GM12878 (cell line): ENCODE results near the gene CYSRT1. TPM values are rescaled to one million over a fixed set of nuclear protein-coding genes. Genes with fewer than 3 reads are reported as not detected.
A peak's percentile ranks its signal among the peaks of the same experiment; 100 is the strongest.

Experiments
- BCL3 ChIP-seq: IDR thresholded peaks from 2 replicates; pipeline ENCODE4 v1.6.1; 2011; ENCODE audit warnings: borderline replicate concordance, low read depth, mild to moderate bottlenecking, moderate library complexity, low read length; ENCODE audit not compliant: insufficient read depth, poor library complexity, severe bottlenecking
- CTCF ChIP-seq, 3 experiments: IDR thresholded peaks in 2 of 3; conservative IDR thresholded peaks in 1 of 3; 2 replicates each; pipeline ENCODE4 v1.5.1; 2011; ENCODE audit warnings: low read depth in 3 of 3, low read length in 3 of 3, mild to moderate bottlenecking in 3 of 3, control low read depth in 2 of 3, moderate library complexity in 2 of 3, inconsistent platforms in 1 of 3, mixed read lengths in 1 of 3; ENCODE audit not compliant: control insufficient read depth in 2 of 3, insufficient read depth in 1 of 3; ENCODE audit errors: extremely low read depth in 1 of 3
- E2F8 ChIP-seq: fragments of 450-650 bp; IDR thresholded peaks from 2 replicates; pipeline ENCODE4 v1.6.1; 2018; ENCODE audit warnings: mild to moderate bottlenecking, low read depth, moderate library complexity; ENCODE audit not compliant: partially characterized antibody
- ELK1 ChIP-seq: IDR thresholded peaks from 2 replicates; pipeline ENCODE4 v1.6.1; 2012; ENCODE audit warnings: low read depth, low read length, improper control_type of control experiment
- ETV6 ChIP-seq, 2 experiments: fragments of 450-650 bp in 1 of 2; IDR thresholded peaks in 1 of 2; conservative IDR thresholded peaks in 1 of 2; 2 replicates each; pipeline ENCODE4 v1.6.1; 2014; ENCODE audit warnings: antibody characterized with exemption in 1 of 2, borderline replicate concordance in 1 of 2, low read depth in 1 of 2, mild to moderate bottlenecking in 1 of 2, moderate library complexity in 1 of 2
- KLF5 ChIP-seq: fragments of 450-650 bp; IDR thresholded peaks from 2 replicates; pipeline ENCODE4 v1.6.1; 2014; ENCODE audit warnings: mild to moderate bottlenecking; ENCODE audit not compliant: partially characterized antibody
- LARP7 ChIP-seq: fragments of 450-650 bp; IDR thresholded peaks from 2 replicates; pipeline ENCODE4 v1.6.1; 2017; ENCODE audit warnings: mild to moderate bottlenecking
- MEF2B ChIP-seq: fragments of 450-650 bp; IDR thresholded peaks from 2 replicates; pipeline ENCODE4 v1.6.1; 2018; ENCODE audit warnings: mild to moderate bottlenecking, moderate library complexity; ENCODE audit not compliant: partially characterized antibody, poor library complexity, severe bottlenecking
- NR2F1 ChIP-seq: fragments of 450-650 bp; conservative IDR thresholded peaks from 2 replicates; pipeline ENCODE4 v1.6.1; 2017; ENCODE audit warnings: mild to moderate bottlenecking
- PAX5 ChIP-seq: IDR thresholded peaks from 2 replicates; pipeline ENCODE4 v1.6.1; 2011; ENCODE audit warnings: low read depth, low read length, borderline replicate concordance
- SIN3A ChIP-seq: IDR thresholded peaks from 2 replicates; pipeline ENCODE4 v1.6.1; 2012; ENCODE audit warnings: low read depth, low read length, improper control_type of control experiment
- SMAD1 ChIP-seq: fragments of 450-650 bp; IDR thresholded peaks from 2 replicates; pipeline ENCODE4 v1.6.1; 2018; ENCODE audit warnings: mild to moderate bottlenecking, low read depth; ENCODE audit not compliant: partially characterized antibody
- USF2 ChIP-seq: IDR thresholded peaks from 2 replicates; pipeline ENCODE4 v1.6.1; 2011; ENCODE audit warnings: low read depth, low read length, improper control_type of control experiment, borderline replicate concordance
- YY1 ChIP-seq: IDR thresholded peaks from 2 replicates; pipeline ENCODE4 v1.6.1; 2011; ENCODE audit warnings: low read depth, mild to moderate bottlenecking, low read length
- ZBTB4 ChIP-seq: fragments of 450-650 bp; formaldehyde crosslinking; IDR thresholded peaks from 2 replicates; pipeline ENCODE4 v1.4.0; 2022; ENCODE audit warnings: mild to moderate bottlenecking, moderate library complexity
- polyA plus RNA-seq, 11 experiments: library from polyadenylated mRNA; depleted of rRNA in 4 of 11; unstranded in 6 of 11; stranded (reverse) in 5 of 11; fragments of >200 nt; fragmentation: Nextera tagmentation in 4 of 11; fragmentation: Illumina TruSeq in 1 of 11; extraction: Ambion mirVana in 4 of 11; extraction: Trizol in 1 of 11; gene quantifications; 1 replicate in 1 of 11; 2 replicates in 10 of 11; pipeline versions ENCODE4 v1.2.1 to v1.2.3, GENCODE V29; 2011 to 2016; ENCODE audit warnings: inconsistent platforms in 2 of 11, missing spikeins in 2 of 11, low read depth in 1 of 11
- total RNA-seq, 4 experiments: library from RNA; depleted of rRNA in 3 of 4; stranded (reverse); fragments of >200 nt in 3 of 4; fragmentation: Illumina TruSeq in 1 of 4; extraction: Trizol in 1 of 4; gene quantifications; 2 replicates each; pipeline versions ENCODE4 v1.2.1 to v1.2.3, GENCODE V29; 2013 to 2021

CYSRT1 gene
- total and polyA plus RNA-seq, 10 of the 15 experiments (the other 5 are each of a cell fraction or from before 2014, with no cell fraction given): 0.24 to 3.6 (median 0.97) TPM; not detected in 1

- TF ChIP-seq SIN3A (peak; percentile 96), ELK1 (peak; percentile 81), USF2 (peak; percentile 13; the same call in 1 of the 2 replicates), MEF2B (no peak), CTCF (IDR thresholded peaks at IDR 0.05 in 2 of 3, conservative IDR thresholded peaks at IDR 0.05 in 1 of 3; ENCODE audit: control insufficient read depth in 2 of 3, extremely low read depth in 1 of 3, insufficient read depth in 1 of 3, low read depth in 3 of 3, low read length in 3 of 3) (peak; percentile 41 to 58 (median 52)), LARP7 (no peak; the same call in none of the 2 replicates), PAX5 (peak; percentile 60; the same call in 1 of the 2 replicates), ZBTB4 (CRISPR knock-in tag) (no peak), ETV6 (conservative IDR thresholded peaks at IDR 0.05 in 1 of 2, IDR thresholded peaks at IDR 0.05 in 1 of 2; ENCODE audit: borderline replicate concordance in 1 of 2, low read depth in 1 of 2) (no peak), E2F8 (no peak), KLF5 (peak; percentile 83), SMAD1 (no peak), YY1 (peak; percentile 95), NR2F1 (peak; percentile 92), BCL3 (no peak)
Measured at GRCh38 chr9:137188490-137189296, 36.3 kb upstream of the CYSRT1 start, which contains the start of the genes ANAPC2 and SSNA1 (continued).
